T follicular helper cell (primary cell): Measurements from ENCODE around the gene KRT78.

Experiments used
- DNase-seq: peaks from one replicate; pipeline ENCODE4 v3.0.0-alpha.2; 2020; ENCODE audit warnings: low read depth

KRT78 gene

DNA sequence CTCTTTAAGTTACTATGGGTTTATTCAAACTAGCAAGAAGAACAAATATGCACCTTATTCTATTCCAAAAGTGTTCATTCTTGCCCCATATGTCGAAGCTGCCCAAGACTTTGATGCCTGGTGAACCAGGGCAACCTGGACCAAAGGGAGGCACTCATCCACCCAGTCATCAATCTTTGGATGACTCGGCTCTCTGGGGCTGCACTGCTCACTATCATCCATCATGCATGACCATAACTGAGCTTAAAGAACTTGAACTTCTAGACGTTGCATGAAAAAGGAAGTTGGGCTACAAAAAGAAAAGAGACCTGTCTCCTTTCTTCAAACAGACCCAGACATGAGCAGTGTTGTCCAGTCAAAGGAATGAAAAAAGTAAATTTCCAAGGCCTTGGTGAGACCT, 36.0 kb downstream of the KRT78 start:
- no peak for DNase-seq

DNA sequence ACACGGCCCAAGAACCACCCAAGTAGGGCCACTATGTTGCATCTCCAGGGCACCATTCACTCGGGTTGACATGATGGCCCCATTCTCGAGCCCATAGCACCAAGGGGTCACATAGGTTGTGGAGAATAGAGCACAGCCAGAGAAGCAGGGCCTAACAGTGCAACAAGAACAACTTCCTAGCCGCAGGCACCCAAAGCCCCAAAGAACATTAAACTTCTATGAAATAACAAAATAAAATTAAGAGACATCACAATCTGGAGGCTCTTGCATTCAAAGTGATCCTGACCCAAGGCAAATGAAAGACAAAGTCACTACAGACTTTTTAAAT, 36.8 kb downstream of the KRT78 start:
- DNase-seq, result no peak

DNA sequence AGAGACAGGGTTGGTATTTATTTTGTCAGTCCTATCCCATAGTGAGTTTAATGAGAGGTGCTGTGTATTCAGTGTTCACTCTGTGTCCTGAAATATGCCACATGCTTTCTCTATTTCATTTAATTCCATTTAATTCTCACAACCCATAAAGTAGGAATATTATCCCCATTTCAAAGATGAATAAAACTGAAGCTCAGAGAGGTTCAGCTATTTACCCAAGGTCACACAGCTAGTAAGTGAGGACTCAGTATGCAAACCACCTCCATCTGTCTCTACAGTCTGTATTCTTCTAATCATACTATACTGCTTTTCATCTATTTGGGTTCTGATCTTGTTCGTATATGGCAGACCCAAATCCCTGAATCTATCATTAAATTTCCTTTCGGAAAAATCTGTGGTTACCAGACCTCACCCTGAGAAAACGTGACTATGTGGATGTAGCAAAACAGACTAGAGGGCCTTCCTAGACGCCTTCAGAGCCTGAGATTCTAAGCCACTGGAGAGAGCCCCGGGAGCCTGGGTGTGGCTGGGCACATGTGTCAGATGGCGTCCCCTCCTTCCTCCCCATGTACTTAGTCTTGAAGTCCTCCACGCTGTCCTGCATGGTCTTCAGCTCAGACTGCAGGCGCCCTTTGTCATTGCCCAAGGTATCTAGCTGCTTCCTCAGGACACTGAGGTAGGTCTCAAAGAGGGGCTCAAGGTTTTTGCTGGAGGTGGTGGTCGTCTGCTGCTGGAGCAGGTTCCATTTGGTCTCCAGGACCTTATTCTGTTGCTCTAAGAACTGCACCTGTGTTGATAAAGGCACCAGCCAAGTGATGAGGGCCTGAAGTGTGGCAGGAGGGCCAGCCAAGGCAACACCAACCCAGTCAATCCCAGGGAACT, 37.4 kb downstream of the KRT78 start:
- no peak for DNase-seq

DNA sequence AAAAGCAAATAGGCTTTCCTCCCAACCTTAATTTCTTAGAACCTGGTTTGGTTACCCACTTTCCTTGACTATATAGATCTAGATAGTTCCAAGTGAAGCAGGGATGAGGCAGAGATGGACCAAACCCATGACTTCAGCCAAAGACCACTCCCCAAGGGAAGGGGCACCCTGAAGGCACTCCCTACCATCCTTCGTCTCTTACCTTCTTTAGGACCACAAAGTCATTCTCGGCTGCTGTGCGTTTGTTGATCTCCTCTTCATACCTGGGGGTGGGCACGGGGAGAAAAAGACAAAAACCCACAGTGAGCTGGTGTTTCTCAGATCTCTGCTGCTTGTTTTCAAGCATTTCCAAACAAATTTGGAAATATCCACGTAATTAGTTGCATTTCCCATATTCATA, 38.2 kb downstream of the KRT78 start:
- DNase-seq, result no peak

DNA sequence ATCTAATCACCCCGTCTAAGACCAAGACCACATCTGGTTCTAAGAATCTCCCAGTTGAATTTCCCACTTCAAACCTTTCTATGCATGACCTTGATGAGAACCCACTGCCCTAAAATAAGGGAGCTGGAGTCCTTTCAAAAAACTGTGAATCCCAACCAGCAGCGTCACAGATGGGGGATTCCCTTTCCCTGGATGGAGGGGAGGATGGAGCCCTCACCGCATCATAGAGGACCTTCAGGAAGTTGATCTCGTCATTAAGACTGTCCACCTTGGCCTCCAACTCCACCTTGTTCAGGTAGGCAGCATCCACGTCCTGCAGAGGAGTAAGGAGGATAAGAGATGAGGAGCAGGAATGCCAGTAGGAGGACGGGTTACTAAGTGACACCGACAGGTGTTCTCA, 39.6 kb downstream of the KRT78 start:
- DNase-seq, result no peak

DNA sequence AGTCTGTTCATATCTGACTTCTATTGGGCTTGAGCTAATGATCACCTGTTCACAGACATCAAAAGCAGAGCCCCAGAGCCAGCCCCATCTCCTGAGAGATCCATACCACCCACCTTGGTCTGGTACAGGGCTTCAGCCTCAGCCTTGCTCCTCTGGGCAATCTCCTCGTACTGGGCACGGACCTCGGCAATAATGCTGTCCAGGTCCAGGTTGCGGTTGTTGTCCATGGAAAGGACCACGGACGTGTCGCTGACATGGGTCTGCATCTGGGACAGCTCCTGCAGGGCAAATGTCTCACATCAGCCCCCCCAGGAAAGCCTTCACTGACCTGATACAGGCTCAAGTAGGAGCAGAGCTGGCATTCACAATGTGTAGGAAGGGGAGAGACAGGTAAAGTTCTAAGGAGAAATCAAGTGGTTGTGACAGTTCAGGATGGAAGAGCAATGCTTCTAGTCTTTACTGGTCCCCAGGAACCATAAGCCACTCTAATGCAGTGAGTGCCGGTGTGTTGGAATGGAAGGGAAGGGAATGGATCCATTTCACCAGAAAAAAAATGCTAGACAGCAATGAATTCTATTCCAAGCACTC, 40.1 kb downstream of the KRT78 start:
- no peak for DNase-seq

DNA sequence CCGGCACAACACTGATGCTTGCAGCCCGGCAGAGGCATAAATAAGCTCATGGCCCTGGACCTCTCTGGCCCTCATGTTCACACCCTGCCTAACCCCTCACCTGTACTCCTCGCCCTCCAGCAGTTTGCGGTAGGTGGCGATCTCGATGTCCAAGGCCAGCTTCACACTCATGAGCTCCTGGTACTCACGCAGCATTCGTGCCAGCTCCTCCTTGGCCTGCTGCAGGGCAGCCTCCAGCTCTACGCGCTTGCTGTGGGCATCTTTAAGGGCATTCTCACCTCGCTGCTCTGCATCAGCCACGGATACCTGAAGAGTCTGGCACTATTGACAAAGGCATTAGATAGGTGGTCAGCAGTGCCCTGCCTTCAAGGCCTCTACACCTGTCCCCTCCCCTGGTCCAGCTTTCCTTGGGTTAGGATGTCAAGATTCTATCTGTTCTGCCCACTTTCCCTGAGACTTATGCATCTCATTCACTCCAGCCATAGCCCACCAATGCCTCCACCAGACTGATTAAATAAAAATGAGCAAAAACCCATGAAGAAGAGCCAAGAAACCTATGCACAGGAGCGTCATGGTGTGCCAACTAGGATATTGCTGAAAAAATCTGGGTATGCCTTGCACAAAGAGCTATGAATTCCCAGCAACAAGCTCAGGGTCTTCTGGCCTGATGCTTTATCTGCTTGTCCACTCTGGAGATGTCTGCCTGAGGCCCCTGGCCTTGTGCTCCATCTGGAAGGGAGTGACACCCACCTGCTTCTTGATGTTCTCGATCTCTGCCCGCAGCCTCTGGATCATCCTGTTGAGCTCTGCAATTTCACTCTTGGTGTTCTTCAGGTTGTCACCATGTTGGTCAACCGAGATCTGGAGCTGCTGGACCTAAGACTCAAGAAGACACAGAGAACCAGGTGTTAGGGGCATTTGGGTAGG, 41.0 kb downstream of the KRT78 start:
- no peak for DNase-seq

DNA sequence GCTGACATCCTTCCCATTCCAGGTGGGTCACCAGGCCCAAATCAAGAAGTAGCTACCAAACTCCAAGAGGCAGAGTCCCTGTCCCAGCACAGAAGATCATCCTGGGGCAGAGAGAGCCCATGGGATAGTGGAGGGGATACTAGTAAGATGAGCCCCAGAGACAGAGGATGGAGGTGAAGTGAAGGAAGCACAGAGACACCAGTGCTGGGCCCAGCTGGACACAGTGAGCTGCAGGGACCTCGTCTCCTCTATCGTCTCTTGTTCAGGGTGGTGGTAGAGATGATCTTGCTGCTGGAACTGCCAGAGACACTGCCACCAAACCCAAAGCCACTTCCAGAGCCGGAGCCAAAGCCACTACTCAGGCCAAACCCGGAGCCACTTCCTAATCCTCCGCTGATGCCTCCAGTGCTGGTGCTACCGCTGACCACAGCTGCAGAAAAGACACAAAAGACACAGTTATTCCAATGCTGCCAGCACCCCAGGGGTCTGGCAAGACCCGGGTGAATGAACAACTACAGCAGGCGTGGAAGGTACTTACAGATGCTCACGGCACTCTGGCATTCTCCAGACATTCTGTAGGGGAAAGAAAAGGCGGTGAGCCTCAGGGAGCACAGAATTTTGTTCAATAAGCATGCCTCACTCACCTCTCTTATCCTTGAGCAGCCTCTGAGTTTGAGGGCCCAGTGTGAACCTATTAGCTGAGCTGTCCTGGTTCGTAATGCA, 41.8 kb downstream of the KRT78 start:
- DNase-seq, result no peak

DNA sequence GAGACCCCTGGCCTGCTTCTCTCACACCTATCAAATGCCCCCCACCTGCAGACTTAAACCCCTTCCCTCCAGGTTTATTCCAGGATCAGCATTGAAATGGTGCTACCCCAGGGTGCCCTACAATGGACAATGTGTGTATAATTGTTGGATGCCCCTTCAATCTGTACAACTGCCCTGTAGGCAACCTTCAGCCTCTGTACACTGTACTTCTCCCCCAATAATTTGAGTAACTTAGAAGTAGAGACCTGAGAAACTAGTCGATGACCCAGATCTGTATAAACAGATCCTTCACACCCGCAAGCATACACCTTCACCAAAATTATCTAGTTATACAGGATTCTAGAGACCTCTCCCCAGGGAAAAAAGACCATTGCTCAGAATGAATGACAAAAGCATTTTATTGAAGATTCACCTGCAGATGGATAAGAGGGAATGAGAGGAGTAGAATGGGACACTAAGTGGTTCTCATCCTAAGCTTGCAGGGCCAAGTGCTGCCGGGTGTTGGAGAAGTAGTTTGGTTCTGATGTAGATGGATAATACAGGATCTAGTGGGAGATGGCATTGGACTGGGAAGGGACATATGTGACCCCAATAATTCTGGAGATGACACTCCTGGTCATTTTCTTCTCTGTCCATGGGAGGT, 42.5 kb downstream of the KRT78 start:
- DNase-seq, result no peak

DNA sequence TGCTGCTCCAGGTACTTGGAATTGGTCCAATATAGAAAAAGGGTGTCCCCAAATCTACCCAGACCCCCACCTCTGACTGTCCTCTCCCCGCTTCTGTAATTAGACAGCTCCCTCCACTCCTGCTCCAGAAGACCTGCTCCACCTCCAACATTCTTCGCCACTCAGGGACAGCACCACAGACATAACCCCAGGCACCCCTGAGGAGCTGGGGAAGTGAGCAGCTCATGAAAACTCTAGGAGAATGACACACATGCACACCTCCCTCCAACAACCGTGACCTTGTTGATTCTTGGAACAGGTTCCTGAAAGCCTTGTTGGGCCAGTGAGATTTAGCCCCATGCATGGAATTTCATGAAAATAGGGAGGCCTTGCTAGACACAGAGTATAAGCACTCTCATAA, 43.1 kb downstream of the KRT78 start:
- no peak for DNase-seq

DNA sequence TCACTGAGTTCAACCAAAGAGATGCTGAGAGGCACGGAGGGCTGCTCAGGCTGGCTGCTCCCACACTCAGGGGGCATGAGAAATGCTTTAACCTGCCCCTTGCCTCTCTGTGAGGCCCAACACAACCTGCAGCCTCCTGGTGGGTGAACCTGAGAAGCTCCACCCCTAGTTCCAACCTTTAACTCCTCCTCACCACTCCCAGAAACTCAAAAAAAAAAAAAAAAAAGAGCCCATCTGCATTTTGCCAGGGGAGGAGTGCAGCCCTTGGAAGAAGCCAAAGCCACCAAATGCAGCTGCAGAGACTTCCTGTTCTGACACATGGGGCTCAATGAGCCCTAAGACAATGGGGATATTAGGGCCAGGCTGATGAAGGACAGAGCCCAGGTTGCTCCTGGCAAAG, 43.8 kb downstream of the KRT78 start:
- DNase-seq, result no peak

DNA sequence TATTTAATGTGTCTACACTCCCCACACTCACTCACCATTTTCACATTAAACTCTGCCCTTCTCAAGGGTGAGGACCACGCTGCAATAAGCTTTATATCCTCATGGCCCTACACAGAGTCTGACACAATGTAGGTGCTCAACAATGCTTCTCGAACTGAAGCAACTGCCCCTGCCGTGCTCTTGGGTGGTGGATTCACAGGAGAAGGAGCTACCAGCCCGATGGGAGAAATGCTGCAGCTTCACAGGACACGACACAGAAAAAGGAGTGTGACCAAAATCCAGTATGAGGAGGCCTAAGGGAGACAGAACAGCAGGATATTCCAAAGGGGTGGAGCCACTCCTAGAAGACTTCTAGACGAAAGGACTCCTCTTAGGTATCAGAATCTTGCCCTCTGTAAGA, 46.4 kb downstream of the KRT78 start:
- no peak for DNase-seq

DNA sequence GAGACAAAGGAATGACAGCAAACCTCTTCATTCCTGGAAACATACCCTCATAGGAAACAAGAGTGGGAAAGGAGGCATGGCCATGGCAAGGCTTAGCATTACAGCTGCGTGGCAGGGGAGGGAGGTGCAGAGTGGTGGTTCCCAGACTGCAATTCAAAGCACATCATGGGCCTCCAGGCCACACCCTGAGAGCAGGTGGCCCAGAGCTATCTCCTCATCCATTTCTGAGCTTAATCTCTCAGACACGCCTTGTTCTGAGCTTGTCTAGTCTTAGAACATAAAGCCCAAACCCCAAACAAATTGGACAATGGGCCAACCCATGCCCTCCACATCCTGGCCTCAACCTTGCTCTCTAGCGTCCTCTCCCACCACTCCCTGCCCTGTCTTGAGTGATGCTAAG, 47.0 kb downstream of the KRT78 start:
- DNase-seq, result no peak

DNA sequence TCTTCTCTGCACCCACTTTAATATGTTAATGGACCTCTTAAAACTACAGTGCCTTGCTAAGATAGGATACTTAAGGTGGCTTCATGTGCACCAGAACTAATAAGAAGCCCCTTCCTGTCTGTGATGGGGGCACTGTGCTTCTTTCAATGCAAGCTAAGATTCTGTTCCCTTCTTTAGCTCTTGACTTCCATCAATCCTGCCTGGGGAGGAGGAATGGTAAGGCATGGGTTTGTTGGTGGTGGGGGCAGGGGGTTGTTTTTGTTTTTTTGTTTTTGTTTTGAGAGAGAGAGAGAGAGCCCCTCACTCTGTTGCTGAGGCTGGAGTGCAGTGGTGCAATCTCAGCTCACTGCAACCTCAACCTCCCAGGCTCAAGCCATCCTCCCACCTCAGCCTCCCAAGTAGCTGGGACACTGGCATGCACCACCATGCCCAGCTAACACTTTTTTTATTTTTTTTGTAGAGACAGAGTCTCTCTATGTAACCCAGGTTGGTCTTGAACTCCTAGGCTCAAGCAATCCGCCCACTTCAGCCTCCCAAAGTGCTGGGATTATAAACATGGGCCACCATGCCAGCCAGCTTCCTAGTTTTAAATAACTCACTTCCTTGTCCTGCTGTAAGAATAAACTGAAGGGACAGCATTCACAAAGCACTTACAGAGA, 48.4 kb downstream of the KRT78 start:
- no peak for DNase-seq

DNA sequence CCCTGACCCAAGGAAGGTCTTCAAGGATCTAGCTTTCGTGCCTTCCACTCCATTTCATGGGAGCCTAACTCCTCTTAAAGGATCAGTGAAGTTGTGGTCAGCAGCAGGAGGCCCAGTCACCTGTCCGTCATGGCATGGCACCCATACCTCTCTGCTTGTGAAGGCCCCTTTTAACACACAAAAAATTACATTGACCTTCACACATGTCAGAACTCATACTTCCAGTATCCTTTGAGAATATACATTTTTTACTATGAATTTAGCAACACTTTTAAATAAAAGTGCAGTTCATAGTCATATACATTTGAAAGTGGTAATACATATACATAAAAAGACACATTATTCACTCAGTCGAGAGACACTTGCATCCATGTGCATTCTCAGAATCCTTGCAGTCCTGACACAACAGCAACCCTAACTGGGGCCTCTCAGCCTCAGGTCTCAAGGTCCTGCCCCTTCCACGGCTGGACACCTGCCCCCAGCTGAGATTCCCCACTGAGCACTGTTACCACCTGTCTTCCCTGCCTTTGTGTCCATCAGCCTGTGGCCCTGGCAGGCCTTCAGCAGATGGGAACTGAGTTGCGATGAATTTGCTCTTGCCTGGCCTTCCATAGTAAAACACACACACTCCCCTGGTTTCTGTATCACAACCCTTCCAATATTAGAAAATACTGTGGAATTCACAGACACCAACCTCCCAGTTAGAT, 49.1 kb downstream of the KRT78 start:
- DNase-seq, result no peak

DNA sequence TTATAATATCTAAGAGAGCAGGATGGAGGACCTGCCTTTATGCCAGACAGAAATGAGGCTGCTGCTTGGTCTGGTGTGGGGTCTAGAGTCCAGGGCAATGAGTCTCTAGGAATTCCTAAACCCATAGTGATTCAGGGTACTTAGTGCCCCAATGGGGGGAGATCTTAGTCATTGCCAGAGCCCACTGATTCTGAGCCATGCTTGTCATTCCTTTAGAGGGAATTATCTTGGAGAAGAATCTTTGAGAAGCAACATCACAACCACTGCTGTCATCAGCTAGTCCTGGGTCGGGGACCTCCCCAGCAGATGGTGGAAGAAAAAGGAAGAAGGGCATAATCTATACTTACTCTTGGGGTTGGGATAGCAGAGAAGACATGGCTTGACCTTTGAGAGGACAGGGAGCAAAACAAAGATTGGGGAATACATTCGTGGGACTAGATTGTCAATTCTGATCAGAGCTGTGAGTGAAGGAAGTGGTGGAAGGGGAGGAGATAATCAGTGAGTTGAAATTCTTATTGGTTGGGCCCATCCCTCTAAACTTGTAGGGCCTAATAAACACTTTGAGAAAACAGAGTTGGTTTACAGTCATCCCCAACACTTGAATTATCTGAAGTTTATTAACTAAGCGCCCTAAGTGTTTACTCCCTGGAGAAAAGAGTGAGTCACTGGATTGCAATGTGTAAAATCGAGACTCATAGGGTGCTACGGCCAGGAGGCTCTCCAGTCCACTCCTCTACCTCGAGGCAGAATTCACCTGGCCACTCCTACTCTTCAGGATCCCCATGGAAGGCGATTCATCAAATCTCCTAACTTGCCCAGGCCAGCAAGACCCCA, 49.9 kb downstream of the KRT78 start:
- DNase-seq, result no peak

DNA sequence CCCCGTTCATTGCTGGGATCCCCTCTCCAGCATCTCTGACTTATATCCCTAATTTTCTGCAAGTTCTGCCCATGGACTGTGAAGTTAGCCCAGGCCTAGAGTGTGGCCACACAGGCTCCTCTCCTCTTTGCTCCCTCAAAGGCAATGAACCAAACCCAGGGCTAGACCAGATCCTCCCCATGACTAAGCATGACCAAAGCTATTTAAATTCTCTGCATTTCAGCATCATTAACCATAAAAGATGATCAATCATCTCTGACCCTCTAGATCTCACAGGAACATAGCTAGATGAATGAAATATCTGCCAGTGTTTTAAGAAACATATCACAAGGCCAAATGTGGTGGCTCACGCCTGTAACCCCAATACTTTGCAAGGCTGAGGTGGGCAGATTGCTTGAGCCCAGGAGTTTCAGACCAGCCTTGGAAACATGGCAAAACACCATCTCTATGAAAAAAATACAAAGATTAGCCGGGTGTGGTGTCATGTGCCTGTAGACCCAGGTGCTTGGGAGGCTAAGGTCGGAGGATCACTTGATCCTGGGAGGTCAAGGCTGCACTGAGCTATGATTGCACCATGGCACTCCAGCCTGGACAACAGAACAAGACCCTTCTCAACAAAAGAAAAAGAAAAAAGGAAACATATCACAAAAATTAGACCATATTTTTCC, 50.7 kb downstream of the KRT78 start:
- DNase-seq, result no peak

DNA sequence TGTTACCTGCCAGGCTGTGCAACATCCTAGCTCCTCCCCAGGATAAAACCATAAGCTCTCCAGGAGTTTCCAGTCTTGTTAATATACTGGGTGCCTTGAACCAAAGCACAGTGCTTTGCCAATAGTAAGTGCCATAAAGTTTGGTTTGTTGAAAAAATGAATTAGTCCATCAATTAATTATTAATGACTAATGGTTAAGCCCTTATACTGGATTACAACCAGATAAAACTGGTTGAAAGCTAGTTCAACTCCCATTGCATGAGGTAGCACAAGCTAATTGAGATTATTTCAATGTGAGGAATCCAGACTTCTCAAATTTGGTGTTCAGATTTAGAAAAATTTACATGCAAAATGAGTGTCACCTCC, 51.3 kb downstream of the KRT78 start:
- DNase-seq, result no peak
